Gastrocnemius medialis (tissue), 4 donors: ENCODE data around the gene NEURL4.

Experiments
- POLR2A ChIP-seq, 2 donors: fragments of 450-650 bp; IDR thresholded peaks; one replicate each; pipeline ENCODE4 v1.6.1; 2017; ENCODE audit warnings: antibody characterized with exemption in 2 of 2, mild to moderate bottlenecking in 2 of 2, moderate library complexity in 2 of 2
- TF ChIP-seq, protein P1 (sequence below), 5 experiments: fragments of 450-650 bp in 3 of 5; fragments of 200-600 bp in 2 of 5; sonication (generic) in 2 of 5; IDR thresholded peaks in 4 of 5; conservative IDR thresholded peaks in 1 of 5; 1 replicate in 4 of 5; 2 replicates in 1 of 5; pipeline ENCODE4 v1.5.1; 2016 to 2019; ENCODE audit warnings: antibody characterized with exemption in 5 of 5, mild to moderate bottlenecking in 3 of 5, moderate library complexity in 3 of 5

DNA sequence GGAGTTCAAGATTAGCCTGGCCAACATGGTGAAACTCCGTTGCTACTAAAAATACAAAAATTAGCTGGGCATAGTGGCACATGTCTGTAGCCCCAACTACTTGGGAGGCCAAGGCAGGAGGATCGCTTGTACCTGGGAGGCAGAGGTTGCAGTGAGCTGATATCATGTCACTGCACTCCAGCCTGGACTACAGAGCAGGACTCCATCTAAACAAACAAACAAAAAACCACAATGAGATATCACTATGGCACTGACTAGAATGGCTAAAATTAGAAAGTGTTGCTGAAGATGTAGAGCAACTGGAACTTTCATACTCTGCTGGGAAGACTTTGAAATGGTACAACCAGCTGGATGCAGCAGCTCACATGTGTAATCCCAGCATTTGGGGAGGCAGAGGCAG is 45.2 kb upstream of the NEURL4 start:
- TF ChIP-seq, protein P1, sequence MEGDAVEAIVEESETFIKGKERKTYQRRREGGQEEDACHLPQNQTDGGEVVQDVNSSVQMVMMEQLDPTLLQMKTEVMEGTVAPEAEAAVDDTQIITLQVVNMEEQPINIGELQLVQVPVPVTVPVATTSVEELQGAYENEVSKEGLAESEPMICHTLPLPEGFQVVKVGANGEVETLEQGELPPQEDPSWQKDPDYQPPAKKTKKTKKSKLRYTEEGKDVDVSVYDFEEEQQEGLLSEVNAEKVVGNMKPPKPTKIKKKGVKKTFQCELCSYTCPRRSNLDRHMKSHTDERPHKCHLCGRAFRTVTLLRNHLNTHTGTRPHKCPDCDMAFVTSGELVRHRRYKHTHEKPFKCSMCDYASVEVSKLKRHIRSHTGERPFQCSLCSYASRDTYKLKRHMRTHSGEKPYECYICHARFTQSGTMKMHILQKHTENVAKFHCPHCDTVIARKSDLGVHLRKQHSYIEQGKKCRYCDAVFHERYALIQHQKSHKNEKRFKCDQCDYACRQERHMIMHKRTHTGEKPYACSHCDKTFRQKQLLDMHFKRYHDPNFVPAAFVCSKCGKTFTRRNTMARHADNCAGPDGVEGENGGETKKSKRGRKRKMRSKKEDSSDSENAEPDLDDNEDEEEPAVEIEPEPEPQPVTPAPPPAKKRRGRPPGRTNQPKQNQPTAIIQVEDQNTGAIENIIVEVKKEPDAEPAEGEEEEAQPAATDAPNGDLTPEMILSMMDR (IDR thresholded peaks at IDR 0.05 in 4 of 5, conservative IDR thresholded peaks at IDR 0.05 in 1 of 5), result no peak
- no peak for TF ChIP-seq POLR2A (IDR thresholded peaks at IDR 0.05)
